K562 (cell line): Measurements from ENCODE around the gene GGTLC2. TPM values are rescaled to one million over a fixed set of nuclear protein-coding genes. Genes with fewer than 3 reads are reported as not detected.

ENCODE experiments used
- ATAC-seq: fragments of 200-7000 bp; cut with Tn5 transposase; 3 replicates; pipeline ENCODE4 v1.9.1; 2020; ENCODE audit warnings: moderate library complexity
- BruUV-seq: library from RNA; stranded (reverse); fragments of 400-500 nt; replicated peaks from 2 replicates; lab custom pipeline; 2021; lab: Mats Ljungman, UMichigan
- CTCF ChIA-PET: fragments of 300-600 bp; formaldehyde crosslinking; extraction: SDS; loops from one replicate; lab custom pipeline; 2021; ENCODE audit warnings: low intra/inter-chr PET ratio; lab: Yijun Ruan, JAX
- POLR2A ChIA-PET: fragments of 300-600, 350-650 bp; sonication (Branson Sonifier 250); formaldehyde crosslinking; extraction: SDS; loops from one replicate; lab custom pipeline; 2021; ENCODE audit warnings: antibody characterized with exemption, inconsistent platforms; lab: Yijun Ruan, JAX
- DNase-seq, 4 experiments: peaks; one replicate each; pipeline versions ENCODE4 v3.0.0 to v3.0.0-alpha.2; 2011 to 2018; ENCODE audit warnings: low spot score in 3 of 4, mixed read lengths in 3 of 4; ENCODE audit errors: extremely low read depth in 1 of 4
- FAIRE-seq: peaks from 2 replicates; lab custom pipeline; 2011; peaks lifted over from hg19 to GRCh38; lab: Jason Lieb, UNC
- H2AFZ ChIP-seq: 2 replicates; pipeline ENCODE4 v1.6.0; 2011; ENCODE audit warnings: low read depth, low read length, control low read depth, inconsistent platforms
- H3K27ac ChIP-seq: fragments of 200-600 bp; 3 replicates; pipeline ENCODE4 v1.8.0; 2011; ENCODE audit warnings: low read depth, mild to moderate bottlenecking, control low read depth, inconsistent platforms, low read length, moderate library complexity, mixed read lengths; ENCODE audit errors: extremely low read depth
- H3K27me3 ChIP-seq, 2 experiments: fragments of 300-600 bp in 1 of 2; 2 replicates in 1 of 2; 3 replicates in 1 of 2; pipeline versions ENCODE4 v1.6.0 to v1.8.0; 2011; ENCODE audit warnings: inconsistent platforms in 2 of 2, low read length in 2 of 2, mild to moderate bottlenecking in 1 of 2, mixed read lengths in 1 of 2, moderate library complexity in 1 of 2; ENCODE audit not compliant: control insufficient read depth in 2 of 2, insufficient read depth in 2 of 2
- H3K36me3 ChIP-seq: fragments of 300-600 bp; 3 replicates; pipeline ENCODE4 v1.8.0; 2011; ENCODE audit warnings: mild to moderate bottlenecking, low read length, inconsistent platforms; ENCODE audit not compliant: control insufficient read depth, insufficient read depth
- H3K4me1 ChIP-seq, 2 experiments: fragments of 200-600 bp in 1 of 2; replicated peaks in 1 of 2; 2 replicates in 1 of 2; 3 replicates in 1 of 2; pipeline versions ENCODE4 v1.5.1 to v1.8.0; 2011; ENCODE audit warnings: inconsistent platforms in 2 of 2, low read length in 2 of 2, mild to moderate bottlenecking in 1 of 2, mixed read lengths in 1 of 2, moderate library complexity in 1 of 2; ENCODE audit not compliant: control insufficient read depth in 2 of 2, insufficient read depth in 2 of 2
- H3K4me2 ChIP-seq: 2 replicates; pipeline ENCODE4 v1.6.1; 2011; ENCODE audit warnings: low read length, control low read depth, inconsistent platforms, mixed read lengths; ENCODE audit not compliant: insufficient read depth
- H3K4me3 ChIP-seq: fragments of 200-600 bp; sonication (generic), shearing (Covaris generic); 2 replicates; pipeline ENCODE4 v1.5.1; 2016; ENCODE audit warnings: control low read depth, inconsistent platforms
- H3K79me2 ChIP-seq: fragments of 200-600 bp; 3 replicates; pipeline ENCODE4 v1.8.0; 2011; ENCODE audit warnings: low read length, inconsistent platforms; ENCODE audit not compliant: control insufficient read depth, insufficient read depth
- H3K9ac ChIP-seq, 2 experiments: 2 replicates each; pipeline versions ENCODE4 v1.6.0 to v1.6.1; 2011; ENCODE audit warnings: low read depth in 2 of 2, low read length in 2 of 2, control low read depth in 1 of 2, inconsistent platforms in 1 of 2, mild to moderate bottlenecking in 1 of 2, mixed read lengths in 1 of 2; ENCODE audit not compliant: insufficient read depth in 1 of 2
- H3K9me1 ChIP-seq: one replicate; pipeline ENCODE4 v1.6.0; 2011; ENCODE audit warnings: inconsistent platforms, mild to moderate bottlenecking, low read length, moderate library complexity; ENCODE audit not compliant: control insufficient read depth, insufficient read depth
- H3K9me3 ChIP-seq: replicated peaks from 2 replicates; pipeline ENCODE4 v1.5.1; 2011; ENCODE audit warnings: low read depth, low read length, inconsistent platforms; ENCODE audit not compliant: control insufficient read depth, insufficient read depth
- H4K20me1 ChIP-seq: replicated peaks from 2 replicates; pipeline ENCODE4 v1.6.1; 2011; ENCODE audit warnings: low read length, inconsistent platforms, mixed read lengths; ENCODE audit not compliant: control insufficient read depth, insufficient read depth
- E2F5 ChIP-seq: sonication (generic); formaldehyde crosslinking; IDR thresholded peaks from 2 replicates; pipeline ENCODE4 v1.8.0; 2022; ENCODE audit warnings: mild to moderate bottlenecking, missing genetic modification reagents
- NONO ChIP-seq, 2 experiments: fragments of 200-400 bp in 1 of 2; fragments of 450-650 bp in 1 of 2; formaldehyde crosslinking in 1 of 2; IDR thresholded peaks; 2 replicates each; pipeline ENCODE4 v1.6.1; 2017; ENCODE audit warnings: low read depth in 2 of 2, mild to moderate bottlenecking in 2 of 2, moderate library complexity in 2 of 2, low read length in 1 of 2
- PBX2 ChIP-seq, 2 experiments: IDR thresholded peaks in 1 of 2; conservative IDR thresholded peaks in 1 of 2; 2 replicates each; pipeline ENCODE4 v1.6.1; 2016; ENCODE audit warnings: low read depth in 2 of 2, mild to moderate bottlenecking in 1 of 2, missing compliant biosample characterization in 1 of 2, missing genetic modification characterization in 1 of 2, moderate library complexity in 1 of 2
- SIN3A ChIP-seq, 2 experiments: fragments of 150-350 bp in 1 of 2; IDR thresholded peaks; 2 replicates each; pipeline ENCODE4 v1.6.1; 2011 to 2016; ENCODE audit warnings: borderline replicate concordance in 2 of 2, low read depth in 2 of 2, low read length in 2 of 2, mild to moderate bottlenecking in 2 of 2, moderate library complexity in 2 of 2; ENCODE audit not compliant: control insufficient read depth in 1 of 2
- SMARCB1 ChIP-seq: IDR thresholded peaks from 2 replicates; pipeline ENCODE4 v1.6.1; 2011; ENCODE audit warnings: improper control_type of control experiment, low read depth; ENCODE audit not compliant: insufficient read length
- ZNF184 ChIP-seq: sonication (generic); formaldehyde crosslinking; IDR thresholded peaks from 2 replicates; pipeline ENCODE4 v1.5.0; 2020; ENCODE audit warnings: missing genetic modification reagents
- ZNF518B ChIP-seq: fragments of 250-450 bp; sonication (Bioruptor Pico); IDR thresholded peaks from 2 replicates; pipeline ENCODE4 v1.5.0; 2021; ENCODE audit warnings: mild to moderate bottlenecking, moderate library complexity
- WGBS: fragments of 100-300 bp; shearing (Covaris generic); methylation state at CpG from one replicate; pipeline ENCODE4 v1.1.6; 2016; ENCODE audit warnings: low coverage, mixed read lengths; ENCODE audit not compliant: insufficient coverage; ENCODE audit errors: missing lambda C conversion rate; 5-methylcytosine and 5-hydroxymethylcytosine counted together
- in situ Hi-C: fragments of 300-500 bp; cut with MboI; formaldehyde crosslinking; loops from 4 replicates; pipeline ENCODE4 v1.15.0; 2018; ENCODE audit warnings: inconsistent platforms, mixed read lengths
- intact Hi-C: fragments of 100-400 bp; cut with micrococcal nuclease; formaldehyde crosslinking; loops from 2 replicates; pipeline ENCODE4 v1.14.2; 2022
- polyA plus RNA-seq, 8 experiments: library from polyadenylated mRNA; depleted of rRNA in 4 of 8; stranded (reverse) in 5 of 8; unstranded in 3 of 8; fragments of >200 nt; fragmentation: Nextera tagmentation in 2 of 8; fragmentation: Illumina TruSeq in 1 of 8; extraction: Ambion mirVana in 2 of 8; extraction: Trizol in 1 of 8; gene quantifications; 2 replicates each; pipeline versions ENCODE4 v1.2.1 to v1.2.3, GENCODE V29; 2011 to 2014; ENCODE audit warnings: inconsistent platforms in 1 of 8, missing spikeins in 1 of 8
- total RNA-seq, 7 experiments: library from RNA; depleted of rRNA in 6 of 7; stranded (reverse); fragments of >200 nt in 6 of 7; fragmentation: Illumina TruSeq in 2 of 7; extraction: Trizol in 2 of 7; gene quantifications; 2 replicates each; pipeline versions ENCODE4 v1.2.1 to v1.2.3, GENCODE V29; 2011 to 2021; ENCODE audit warnings: low replicate concordance in 1 of 7
- TF ChIP-seq, protein P1 (sequence below): fragments of 250-450 bp; sonication (Bioruptor Pico); IDR thresholded peaks from 2 replicates; pipeline ENCODE4 v1.8.0; 2021; ENCODE audit warnings: mild to moderate bottlenecking, moderate library complexity

GGTLC2 gene
- total and polyA plus RNA-seq, 9 of the 15 experiments (the other 6 are each of a cell fraction or from before 2014, with no cell fraction given): not detected

- peaks cover 12 to 44% of the 10 kb centered on the region in 2 experiments; a peak in 4 of 5 replicates for H3K27me3 ChIP-seq
- no peaks in the 10 kb centered on the region for H3K9me1 ChIP-seq
- ChIA-PET CTCF (interaction anchor here (0.6 to 1.6 kb wide), 2 partner anchors 18 to 1821 kb away, joined by 3 to 6 read pairs; no protein-coding TSS in a partner anchor), POLR2A (interaction anchor here (1.2 to 3.8 kb wide), 3 partner anchors 11 to 215 kb away, joined by 3 to 27 read pairs (median 5); no protein-coding TSS in a partner anchor)
- H3K4me1 ChIP-seq: no peaks in the 10 kb centered on the region
- intact Hi-C loops (no loop called here), in situ Hi-C loops (no loop called here)
- H4K20me1 ChIP-seq: peaks cover 23% of the 10 kb centered on the region
- no peaks in the 10 kb centered on the region for H3K79me2 ChIP-seq
- TF ChIP-seq, protein P1, sequence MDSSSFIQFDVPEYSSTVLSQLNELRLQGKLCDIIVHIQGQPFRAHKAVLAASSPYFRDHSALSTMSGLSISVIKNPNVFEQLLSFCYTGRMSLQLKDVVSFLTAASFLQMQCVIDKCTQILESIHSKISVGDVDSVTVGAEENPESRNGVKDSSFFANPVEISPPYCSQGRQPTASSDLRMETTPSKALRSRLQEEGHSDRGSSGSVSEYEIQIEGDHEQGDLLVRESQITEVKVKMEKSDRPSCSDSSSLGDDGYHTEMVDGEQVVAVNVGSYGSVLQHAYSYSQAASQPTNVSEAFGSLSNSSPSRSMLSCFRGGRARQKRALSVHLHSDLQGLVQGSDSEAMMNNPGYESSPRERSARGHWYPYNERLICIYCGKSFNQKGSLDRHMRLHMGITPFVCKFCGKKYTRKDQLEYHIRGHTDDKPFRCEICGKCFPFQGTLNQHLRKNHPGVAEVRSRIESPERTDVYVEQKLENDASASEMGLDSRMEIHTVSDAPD (CRISPR knock-in tag): no peak
- TF ChIP-seq ZNF184 (peak; percentile 70), NONO (IDR thresholded peaks at IDR 0.05; ENCODE audit: low read depth in 2 of 2, low read length in 1 of 2) (no peak), SMARCB1 (no peak), E2F5 (CRISPR knock-in tag) (no peak), SIN3A (IDR thresholded peaks at IDR 0.05; ENCODE audit: borderline replicate concordance in 2 of 2, control insufficient read depth in 1 of 2, low read depth in 2 of 2, low read length in 2 of 2) (peak in 1 of 2 experiments; percentile 12; a peak in 1 of 4 replicates), ZNF518B (CRISPR knock-in tag) (no peak), PBX2 (CRISPR knock-in tag; IDR thresholded peaks at IDR 0.05; ENCODE audit: low read depth) (peak; percentile 4; the same call in 1 of the 2 replicates), PBX2 (tag; conservative IDR thresholded peaks at IDR 0.05; ENCODE audit: low read depth) (no peak)
- BruUV-seq: no TSS peak
- no peak overlapping the region for H3K4me3 ChIP-seq
- DNase-seq: no peak
- H3K9ac ChIP-seq: no peak overlapping the region
- H3K27ac ChIP-seq: no peak overlapping the region
- H2AFZ ChIP-seq: no peak overlapping the region
- no peak overlapping the region for H3K4me2 ChIP-seq
- WGBS: 0% methylated on average over 2 of the region's 2 CpGs
- ATAC-seq: no peak
- H3K9me3 ChIP-seq: no peaks in the 10 kb centered on the region
- no peaks in the 10 kb centered on the region for H3K36me3 ChIP-seq
- FAIRE-seq: no peak
Measured at GRCh38 chr22:22669093-22669492, 24.7 kb downstream of the GGTLC2 start.
